Mesenchymal stem cell (in vitro differentiated cells and primary cell): ENCODE results near the gene NME2. TPM values are rescaled to one million over a fixed set of nuclear protein-coding genes. Genes with fewer than 3 reads are reported as not detected.
A peak's percentile ranks its signal among the peaks of the same experiment; 100 is the strongest.

Experiments
- DNase-seq: peaks from one replicate; pipeline ENCODE4 v3.0.0-alpha.2; 2013
- H2AFZ ChIP-seq: one replicate; pipeline ENCODE4 v1.6.1; 2013; ENCODE audit warnings: low read depth, mild to moderate bottlenecking, control low read depth, inconsistent platforms, low read length, moderate library complexity
- H2AK5ac ChIP-seq: 2 replicates; pipeline ENCODE4 v1.6.1; 2013; ENCODE audit warnings: low read length, moderate library complexity, mild to moderate bottlenecking, inconsistent platforms; ENCODE audit not compliant: severe bottlenecking
- H2BK120ac ChIP-seq: one replicate; pipeline ENCODE4 v1.6.1; 2013; ENCODE audit warnings: low read depth, mild to moderate bottlenecking, inconsistent platforms, low read length, moderate library complexity
- H2BK12ac ChIP-seq, 2 experiments: one replicate each; pipeline ENCODE4 v1.6.1; 2013; ENCODE audit warnings: inconsistent platforms in 2 of 2, low read length in 2 of 2, mild to moderate bottlenecking in 2 of 2, moderate library complexity in 2 of 2, control low read depth in 1 of 2
- H2BK15ac ChIP-seq: one replicate; pipeline ENCODE4 v1.6.1; 2013; ENCODE audit warnings: mild to moderate bottlenecking, low read depth, inconsistent platforms; ENCODE audit not compliant: poor library complexity, severe bottlenecking
- H2BK5ac ChIP-seq: 2 replicates; pipeline ENCODE4 v1.6.1; 2013; ENCODE audit warnings: low read depth, mild to moderate bottlenecking, low read length, control low read depth, inconsistent platforms; ENCODE audit not compliant: poor library complexity, severe bottlenecking
- H3K14ac ChIP-seq, 2 experiments: one replicate each; pipeline ENCODE4 v1.6.1; 2013; ENCODE audit warnings: inconsistent platforms in 2 of 2, low read length in 2 of 2, control low read depth in 1 of 2, mild to moderate bottlenecking in 1 of 2, moderate library complexity in 1 of 2
- H3K18ac ChIP-seq, 2 experiments: one replicate each; pipeline ENCODE4 v1.6.1; 2013; ENCODE audit warnings: inconsistent platforms in 2 of 2, low read length in 2 of 2, control low read depth in 1 of 2, low read depth in 1 of 2, mild to moderate bottlenecking in 1 of 2
- H3K23ac ChIP-seq, 2 experiments: one replicate each; pipeline ENCODE4 v1.6.1; 2013; ENCODE audit warnings: inconsistent platforms in 2 of 2, low read length in 2 of 2, mild to moderate bottlenecking in 2 of 2, moderate library complexity in 2 of 2, control low read depth in 1 of 2
- H3K27ac ChIP-seq: 2 replicates; pipeline ENCODE4 v1.5.1; 2013; ENCODE audit warnings: mild to moderate bottlenecking, moderate library complexity, low read length, control low read depth, inconsistent platforms; ENCODE audit not compliant: poor library complexity, severe bottlenecking
- H3K27me3 ChIP-seq, 2 experiments: 2 replicates each; pipeline versions ENCODE4 v1.6.1 to v1.7.0; 2013; ENCODE audit warnings: low read length in 2 of 2, mild to moderate bottlenecking in 2 of 2, moderate library complexity in 2 of 2, control low read depth in 1 of 2, inconsistent platforms in 1 of 2; ENCODE audit not compliant: control insufficient read depth in 1 of 2, insufficient read depth in 1 of 2
- H3K36me3 ChIP-seq, 2 experiments: 2 replicates each; pipeline versions ENCODE4 v1.6.1 to v1.7.0; 2013; ENCODE audit warnings: low read length in 2 of 2, control low read depth in 1 of 2, inconsistent platforms in 1 of 2, low read depth in 1 of 2, mild to moderate bottlenecking in 1 of 2; ENCODE audit not compliant: insufficient read depth in 2 of 2, control insufficient read depth in 1 of 2
- H3K4ac ChIP-seq, 2 experiments: one replicate each; pipeline ENCODE4 v1.6.1; 2013; ENCODE audit warnings: inconsistent platforms in 2 of 2, low read length in 2 of 2, mild to moderate bottlenecking in 2 of 2, moderate library complexity in 2 of 2, control low read depth in 1 of 2, low read depth in 1 of 2
- H3K4me1 ChIP-seq: 2 replicates; pipeline ENCODE4 v1.6.1; 2013; ENCODE audit warnings: low read depth, low read length, control low read depth; ENCODE audit not compliant: control insufficient read depth, insufficient read depth
- H3K4me2 ChIP-seq: 2 replicates; pipeline ENCODE4 v1.6.1; 2013; ENCODE audit warnings: low read length, mild to moderate bottlenecking, inconsistent platforms; ENCODE audit not compliant: poor library complexity, severe bottlenecking
- H3K4me3 ChIP-seq, 2 experiments: 2 replicates each; pipeline versions ENCODE4 v1.5.1 to v1.7.0; 2013; ENCODE audit warnings: low read length in 2 of 2, mild to moderate bottlenecking in 2 of 2, control low read depth in 1 of 2, low read depth in 1 of 2; ENCODE audit not compliant: insufficient read depth in 1 of 2
- H3K79me1 ChIP-seq: replicated peaks from 2 replicates; pipeline ENCODE4 v1.6.1; 2013; ENCODE audit warnings: mild to moderate bottlenecking, control low read depth, low read length, inconsistent platforms; ENCODE audit not compliant: poor library complexity, severe bottlenecking
- H3K9ac ChIP-seq: 2 replicates; pipeline ENCODE4 v1.7.0; 2013; ENCODE audit warnings: mild to moderate bottlenecking, low read length, moderate library complexity
- H3K9me3 ChIP-seq: 2 replicates; pipeline ENCODE4 v1.7.0; 2013; ENCODE audit warnings: mild to moderate bottlenecking, low read length; ENCODE audit not compliant: control insufficient read depth
- H4K8ac ChIP-seq: one replicate; pipeline ENCODE4 v1.6.1; 2013; ENCODE audit warnings: inconsistent platforms, mild to moderate bottlenecking, low read length, moderate library complexity
- H4K91ac ChIP-seq: one replicate; pipeline ENCODE4 v1.6.1; 2013; ENCODE audit warnings: mild to moderate bottlenecking, low read length, inconsistent platforms
- WGBS: methylation state at CpG from one replicate; pipeline ENCODE4 v1.1.7; 2013; ENCODE audit warnings: mixed read lengths; 5-methylcytosine and 5-hydroxymethylcytosine counted together
- polyA plus RNA-seq, 2 experiments: library from polyadenylated mRNA; stranded (reverse); fragments of 200-250 nt; gene quantifications; one replicate each; pipeline ENCODE4 v1.2.3, GENCODE V29; 2013

The NME2 gene
- polyA plus RNA-seq (2013, experiment 1 of 2) = 1,365 TPM
- polyA plus RNA-seq (2013, experiment 2 of 2) = 1,368 TPM

- 0% methylated on average over 49 of the region's 98 CpGs for WGBS
- peak within 1 kb of the TSS; percentile 19 for H2BK5ac ChIP-seq
- peaks cover 21% of the 10 kb centered on the region for H3K79me1 ChIP-seq
- H3K23ac ChIP-seq = peak within 1 kb of the TSS in 1 of 2 experiments; percentile 73
- peak within 1 kb of the TSS; percentile 95 for H3K9ac ChIP-seq
- peaks cover 45 to 55% of the 10 kb centered on the region in 2 experiments for H3K36me3 ChIP-seq
- H3K14ac ChIP-seq = peak within 1 kb of the TSS in 1 of 2 experiments; percentile 88
- H3K4ac ChIP-seq = peak within 1 kb of the TSS; percentile 95 to 96
- peak within 1 kb of the TSS; percentile 92 to 93 for H3K4me3 ChIP-seq
- peak within 1 kb of the TSS; percentile 20 for H2AK5ac ChIP-seq
- H2BK120ac ChIP-seq = peak within 1 kb of the TSS; percentile 83
- no peaks in the 10 kb centered on the region for H3K27me3 ChIP-seq
- H4K91ac ChIP-seq = peak within 1 kb of the TSS; percentile 96
- DNase-seq = peak; percentile 85
- peak within 1 kb of the TSS; percentile 84 for H3K4me2 ChIP-seq
- H4K8ac ChIP-seq = peak within 1 kb of the TSS; percentile 99
- H2BK15ac ChIP-seq = peak within 1 kb of the TSS; percentile 68
- H2BK12ac ChIP-seq = peak within 1 kb of the TSS in 1 of 2 experiments; percentile 33
- H3K27ac ChIP-seq = peak within 1 kb of the TSS; percentile 91
- peaks cover 14% of the 10 kb centered on the region for H3K4me1 ChIP-seq
- no peaks in the 10 kb centered on the region for H3K9me3 ChIP-seq
- peak within 1 kb of the TSS; percentile 93 to 94 for H3K18ac ChIP-seq
- H2AFZ ChIP-seq = peak within 1 kb of the TSS; percentile 89
Observed at GRCh38 chr17:51166198-51166986, at the start of gene NME2. Gene NME2, plus strand, starts transcription at chr17:51166411. Its CDS starts 420 bp downstream, at chr17:51166831.

GRCh38 chr17:51118330-51119195, 47.6 kb upstream of the NME2 start:
- Histone ChIP-seq H2AK5ac (no peak overlapping the region), H3K9me3 (no peaks in the 10 kb centered on the region), H4K91ac (no peak overlapping the region), H3K9ac (peak overlapping the region; percentile 96), H3K4me3 (peak overlapping the region in 1 of 2 experiments; percentile 98), H3K36me3 (peaks cover 0 to 2% of the 10 kb centered on the region in 2 experiments), H3K23ac (no peak overlapping the region), H3K27ac (no peak overlapping the region), H3K4me1 (peaks cover 12% of the 10 kb centered on the region), H4K8ac (no peak overlapping the region), H2AFZ (no peak overlapping the region), H3K18ac (no peak overlapping the region), H2BK12ac (no peak overlapping the region), H3K14ac (no peak overlapping the region), H2BK5ac (no peak overlapping the region), H3K4me2 (peak overlapping the region; percentile 52), H3K27me3 (no peaks in the 10 kb centered on the region), H3K4ac (no peak overlapping the region), H2BK120ac (no peak overlapping the region), H3K79me1 (peaks cover 4% of the 10 kb centered on the region), H2BK15ac (no peak overlapping the region)
- 89% methylated on average over 13 of the region's 14 CpGs for WGBS
- DNase-seq = no peak

- peaks cover 4% of the 10 kb centered on the region for H3K79me1 ChIP-seq
- H3K14ac ChIP-seq = peak overlapping the region in 1 of 2 experiments; percentile 99
- 6% methylated on average over 43 of the region's 49 CpGs for WGBS
Observed at GRCh38 chr17:51119415-51120356, 46.5 kb upstream of the NME2 start.

More at GRCh38 chr17:51119415-51120356, 46.5 kb upstream of the NME2 start:
- peak overlapping the region; percentile 11 to 97 for H3K18ac ChIP-seq
- no peak overlapping the region for H2BK120ac ChIP-seq
- peak overlapping the region in 1 of 2 experiments; percentile 89 for H3K4ac ChIP-seq
- peak overlapping the region; percentile 82 for H2AFZ ChIP-seq
- peak overlapping the region; percentile 73 for H3K4me2 ChIP-seq
- peak overlapping the region; percentile 98 to 99 for H3K4me3 ChIP-seq
- peak overlapping the region; percentile 57 for H4K91ac ChIP-seq
- no peaks in the 10 kb centered on the region for H3K27me3 ChIP-seq
- H3K9ac ChIP-seq = peak overlapping the region; percentile 96
- no peak overlapping the region for H2AK5ac ChIP-seq
- peak; percentile 75 for DNase-seq
- H2BK5ac ChIP-seq = no peak overlapping the region
- peaks cover 0 to 2% of the 10 kb centered on the region in 2 experiments for H3K36me3 ChIP-seq
- peak overlapping the region in 1 of 2 experiments; percentile 94 for H2BK12ac ChIP-seq
- H3K27ac ChIP-seq = peak overlapping the region; percentile 87
- peaks cover 11% of the 10 kb centered on the region for H3K4me1 ChIP-seq
- peak overlapping the region; percentile 97 for H2BK15ac ChIP-seq
- peak overlapping the region in 1 of 2 experiments; percentile 99 for H3K23ac ChIP-seq
- H4K8ac ChIP-seq = no peak overlapping the region
- H3K9me3 ChIP-seq = no peaks in the 10 kb centered on the region
